HCT116 (cell line): ENCODE measurements around the gene MFSD6. TPM values are rescaled to one million over a fixed set of nuclear protein-coding genes. Genes with fewer than 3 reads are reported as not detected.

ENCODE experiments used
- POLR2A ChIP-seq: IDR thresholded peaks from 2 replicates; pipeline ENCODE4 v1.7.0; 2011; ENCODE audit warnings: borderline replicate concordance; ENCODE audit not compliant: insufficient read depth, insufficient read length; ENCODE audit errors: extremely low read depth
- ZBTB33 ChIP-seq: IDR thresholded peaks from 2 replicates; pipeline ENCODE4 v1.6.1; 2011; ENCODE audit warnings: mild to moderate bottlenecking, low read length, moderate library complexity; ENCODE audit not compliant: insufficient replicate concordance; ENCODE audit errors: extremely low read depth
- ZFX ChIP-seq: fragments of 450-650 bp; IDR thresholded peaks from 2 replicates; pipeline ENCODE4 v1.6.1; 2017
- ZNF274 ChIP-seq: fragments of 200-500 bp; sonication (Bioruptor generic); IDR thresholded peaks from 2 replicates; pipeline ENCODE4 v1.6.1; 2014; ENCODE audit warnings: mild to moderate bottlenecking, low read depth, low read length, inconsistent platforms
- total RNA-seq: library from RNA; stranded (reverse); gene quantifications from one replicate; pipeline ENCODE4 v1.2.1, GENCODE V29; 2021; ENCODE audit not compliant: unreplicated experiment
- TF ChIP-seq, protein P1 (sequence below): IDR thresholded peaks from 2 replicates; pipeline ENCODE4 v1.6.1; 2012; ENCODE audit warnings: low read depth

The MFSD6 gene
- total RNA-seq, 1 experiment from 2014 or later, result 18.6 TPM

DNA sequence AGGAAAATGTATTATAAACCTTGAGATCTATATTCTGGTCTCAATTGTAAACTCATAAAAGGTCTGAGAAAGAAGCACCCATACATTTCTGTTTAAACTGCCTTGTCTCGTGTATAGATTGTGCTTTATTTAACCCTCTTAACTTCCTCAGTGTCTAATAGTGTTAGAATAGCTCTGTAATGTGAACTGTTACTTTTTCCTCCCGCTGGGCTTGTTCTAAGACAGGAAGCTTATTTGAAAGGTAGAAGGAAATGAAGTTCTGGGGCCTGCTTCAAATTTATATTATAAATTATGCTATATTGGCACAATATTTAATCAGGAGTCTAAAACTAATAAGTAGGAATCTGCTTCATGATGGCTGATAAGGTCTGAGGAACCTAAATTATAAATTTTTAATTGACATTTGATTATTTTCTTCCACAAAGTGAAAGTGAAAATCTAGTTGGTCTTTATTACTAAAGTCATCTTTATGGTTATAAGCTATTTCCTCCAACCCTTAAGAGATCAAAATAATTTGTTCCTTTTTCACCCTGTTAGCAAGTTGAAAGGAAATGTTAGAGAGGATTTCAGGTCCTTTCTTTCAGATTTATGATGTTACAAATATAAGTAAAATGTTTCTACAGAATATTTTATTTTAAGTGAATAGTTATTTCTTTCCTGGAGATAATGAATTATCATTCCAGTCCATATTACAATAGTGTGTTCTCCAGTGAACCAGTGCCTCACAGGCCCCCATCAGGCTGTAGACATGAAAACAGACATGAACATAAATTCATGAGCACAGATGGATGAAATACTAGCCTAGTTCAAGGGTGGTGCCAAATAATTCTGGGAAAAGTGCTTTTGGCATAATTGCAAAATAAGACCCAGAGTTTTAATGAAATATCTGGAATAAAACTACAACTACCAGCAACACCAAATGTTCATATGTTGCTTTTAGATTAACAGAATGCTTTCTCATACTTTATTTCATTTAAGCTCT lies 7.9 kb downstream of the MFSD6 start (continued):
- TF ChIP-seq ZBTB33 (no peak), POLR2A (no peak), ZFX (no peak), ZNF274 (no peak)
- TF ChIP-seq, protein P1, sequence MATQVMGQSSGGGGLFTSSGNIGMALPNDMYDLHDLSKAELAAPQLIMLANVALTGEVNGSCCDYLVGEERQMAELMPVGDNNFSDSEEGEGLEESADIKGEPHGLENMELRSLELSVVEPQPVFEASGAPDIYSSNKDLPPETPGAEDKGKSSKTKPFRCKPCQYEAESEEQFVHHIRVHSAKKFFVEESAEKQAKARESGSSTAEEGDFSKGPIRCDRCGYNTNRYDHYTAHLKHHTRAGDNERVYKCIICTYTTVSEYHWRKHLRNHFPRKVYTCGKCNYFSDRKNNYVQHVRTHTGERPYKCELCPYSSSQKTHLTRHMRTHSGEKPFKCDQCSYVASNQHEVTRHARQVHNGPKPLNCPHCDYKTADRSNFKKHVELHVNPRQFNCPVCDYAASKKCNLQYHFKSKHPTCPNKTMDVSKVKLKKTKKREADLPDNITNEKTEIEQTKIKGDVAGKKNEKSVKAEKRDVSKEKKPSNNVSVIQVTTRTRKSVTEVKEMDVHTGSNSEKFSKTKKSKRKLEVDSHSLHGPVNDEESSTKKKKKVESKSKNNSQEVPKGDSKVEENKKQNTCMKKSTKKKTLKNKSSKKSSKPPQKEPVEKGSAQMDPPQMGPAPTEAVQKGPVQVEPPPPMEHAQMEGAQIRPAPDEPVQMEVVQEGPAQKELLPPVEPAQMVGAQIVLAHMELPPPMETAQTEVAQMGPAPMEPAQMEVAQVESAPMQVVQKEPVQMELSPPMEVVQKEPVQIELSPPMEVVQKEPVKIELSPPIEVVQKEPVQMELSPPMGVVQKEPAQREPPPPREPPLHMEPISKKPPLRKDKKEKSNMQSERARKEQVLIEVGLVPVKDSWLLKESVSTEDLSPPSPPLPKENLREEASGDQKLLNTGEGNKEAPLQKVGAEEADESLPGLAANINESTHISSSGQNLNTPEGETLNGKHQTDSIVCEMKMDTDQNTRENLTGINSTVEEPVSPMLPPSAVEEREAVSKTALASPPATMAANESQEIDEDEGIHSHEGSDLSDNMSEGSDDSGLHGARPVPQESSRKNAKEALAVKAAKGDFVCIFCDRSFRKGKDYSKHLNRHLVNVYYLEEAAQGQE, result no peak
